PC-3 (cell line): ENCODE measurements around the gene MKLN1. TPM values are rescaled to one million over a fixed set of nuclear protein-coding genes. Genes with fewer than 3 reads are reported as not detected.

Experiments
- ATAC-seq: fragments of 200-7000 bp; cut with Tn5 transposase; 2 replicates; pipeline ENCODE4 v1.9.1; 2020; ENCODE audit warnings: mild to moderate bottlenecking, moderate library complexity
- BruUV-seq: library from RNA; stranded (reverse); fragments of 400-500 nt; replicated peaks from 2 replicates; lab custom pipeline; 2021; lab: Mats Ljungman, UMichigan
- CTCF ChIA-PET: fragments of 300-600 bp; sonication (Branson Sonifier 250); formaldehyde crosslinking; loops from one replicate; lab custom pipeline; 2022; ENCODE audit warnings: antibody characterized with exemption; lab: Charles Lee
- POLR2A ChIA-PET: fragments of 300-600 bp; sonication (Branson Sonifier 250); formaldehyde crosslinking; loops from one replicate; lab custom pipeline; 2022; ENCODE audit warnings: antibody characterized with exemption; ENCODE audit not compliant: unreplicated experiment; lab: Charles Lee
- DNase-seq: peaks from one replicate; pipeline ENCODE4 v3.0.0-alpha.2; 2015
- H2AFZ ChIP-seq: fragments of 300-600 bp; sonication (generic); 2 replicates; pipeline ENCODE4 v1.6.0; 2016; ENCODE audit warnings: antibody characterized with exemption, low read length
- H3F3A ChIP-seq: fragments of 300-600 bp; sonication (generic); one replicate; pipeline ENCODE4 v1.6.0; 2017; ENCODE audit warnings: antibody characterized with exemption, low read length, control low read depth, mild to moderate bottlenecking; ENCODE audit not compliant: unreplicated experiment
- H3K27ac ChIP-seq: fragments of 300-600 bp; sonication (generic); 2 replicates; pipeline ENCODE4 v1.5.1; 2016; ENCODE audit warnings: mild to moderate bottlenecking, low read length
- H3K27me3 ChIP-seq: fragments of 300-600 bp; sonication (generic); 2 replicates; pipeline ENCODE4 v1.6.1; 2016; ENCODE audit warnings: low read length, mixed read lengths
- H3K36me3 ChIP-seq: fragments of 300-600 bp; sonication (generic); 2 replicates; pipeline ENCODE4 v1.6.1; 2016; ENCODE audit warnings: low read depth, mixed run types, low read length, mixed read lengths
- H3K4me1 ChIP-seq: fragments of 300-600 bp; sonication (generic); 2 replicates; pipeline ENCODE4 v1.5.1; 2016; ENCODE audit warnings: low read length; ENCODE audit not compliant: insufficient read depth
- H3K4me2 ChIP-seq: fragments of 300-600 bp; sonication (generic); 2 replicates; pipeline ENCODE4 v1.6.0; 2016; ENCODE audit warnings: low read length
- H3K4me3 ChIP-seq: fragments of 300-600 bp; sonication (generic); 2 replicates; pipeline ENCODE4 v1.5.1; 2016; ENCODE audit warnings: mild to moderate bottlenecking, low read length, mixed read lengths
- H3K79me2 ChIP-seq: fragments of 300-600 bp; sonication (generic); 2 replicates; pipeline ENCODE4 v1.6.1; 2017; ENCODE audit warnings: low read length, mixed read lengths
- H3K9ac ChIP-seq: fragments of 300-600 bp; sonication (generic); 2 replicates; pipeline ENCODE4 v1.6.0; 2016; ENCODE audit warnings: mild to moderate bottlenecking, low read length
- H3K9me2 ChIP-seq: fragments of 300-600 bp; sonication (generic); replicated peaks from 2 replicates; pipeline ENCODE4 v1.6.1; 2016; ENCODE audit warnings: mixed run types, low read length, mixed read lengths
- H3K9me3 ChIP-seq: fragments of 300-600 bp; sonication (generic); 2 replicates; pipeline ENCODE4 v1.6.1; 2016; ENCODE audit warnings: low read length, mixed read lengths
- H4K20me1 ChIP-seq: fragments of 300-600 bp; sonication (generic); 2 replicates; pipeline ENCODE4 v1.6.1; 2016; ENCODE audit warnings: low read length, mixed read lengths
- EZH2 ChIP-seq: fragments of 300-600 bp; sonication (generic); IDR thresholded peaks from one replicate; pipeline ENCODE4 v1.6.1; 2017; ENCODE audit warnings: antibody characterized with exemption, mild to moderate bottlenecking, low read length; ENCODE audit not compliant: unreplicated experiment
- EZH2phosphoT487 ChIP-seq: fragments of 300-600 bp; sonication (generic); IDR thresholded peaks from 2 replicates; pipeline ENCODE4 v1.6.1; 2018; ENCODE audit warnings: mild to moderate bottlenecking, antibody characterized with exemption, low read length, borderline replicate concordance
- intact Hi-C: fragments of 100-400 bp; cut with micrococcal nuclease; formaldehyde crosslinking; loops from 2 replicates; pipeline ENCODE4 v1.9.0; 2023
- total RNA-seq: library from RNA; depleted of rRNA; stranded (reverse); fragments of >200 nt; gene quantifications from 2 replicates; pipeline ENCODE4 v1.2.3, GENCODE V29; 2014
- TF ChIP-seq, protein P1 (sequence below): fragments of 300-600 bp; sonication (generic); conservative IDR thresholded peaks from 2 replicates; pipeline ENCODE4 v1.5.1; 2017; ENCODE audit warnings: antibody characterized with exemption, low read depth, mild to moderate bottlenecking, low read length

The MKLN1 gene
- total RNA-seq, 1 experiment from 2014 or later: 16.3 TPM

- Histone ChIP-seq H3K9me2 (no peaks in the 10 kb centered on the region), H3K36me3 (no peaks in the 10 kb centered on the region)
- POLR2A ChIA-PET: no interaction called here
Observed at GRCh38 chr7:131489881-131490280, 162.2 kb downstream of the MKLN1 start.

DNA sequence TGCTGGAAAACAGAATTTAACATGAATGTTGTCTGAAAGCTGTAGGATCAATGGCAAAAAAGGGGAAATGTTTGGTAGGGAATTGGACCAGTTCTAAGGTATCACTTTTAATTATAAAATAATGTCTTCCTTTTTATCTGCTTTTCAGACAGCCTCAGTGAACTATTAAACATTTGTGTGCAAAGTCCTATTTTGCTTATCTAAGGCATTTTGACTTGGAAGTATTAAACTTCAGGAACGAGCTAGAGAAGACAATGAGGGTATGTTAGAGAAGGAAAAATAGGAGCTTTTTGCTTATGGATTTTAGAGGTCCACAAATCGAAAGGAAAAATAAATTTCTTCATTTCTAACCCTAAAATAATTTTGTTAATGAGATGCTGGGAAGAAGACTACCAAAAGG is 165.4 kb downstream of the MKLN1 start:
- H2AFZ ChIP-seq: no peak overlapping the region
- H3K4me3 ChIP-seq: no peak overlapping the region
- BruUV-seq: no TSS peak
- no peaks in the 10 kb centered on the region for H3F3A ChIP-seq
- ChIA-PET POLR2A (interaction anchor here (0.7 kb wide), 1 partner anchor 62 kb away, joined by 3 read pairs; no protein-coding TSS in a partner anchor), CTCF (interaction anchor here (0.9 kb wide), 1 partner anchor 54 kb away, joined by 19 read pairs; no protein-coding TSS in a partner anchor)
- H3K9ac ChIP-seq: no peak overlapping the region
- DNase-seq (no peak), ATAC-seq (no peak)
- no peaks in the 10 kb centered on the region for H4K20me1 ChIP-seq
- no peak overlapping the region for H3K4me2 ChIP-seq
- no peaks in the 10 kb centered on the region for H3K27me3 ChIP-seq
- H3K9me3 ChIP-seq: no peaks in the 10 kb centered on the region
- peaks cover 4% of the 10 kb centered on the region; the same call in 1 of the 2 replicates for H3K4me1 ChIP-seq
- intact Hi-C loops: no loop called here
- no peaks in the 10 kb centered on the region for H3K9me2 ChIP-seq
- H3K36me3 ChIP-seq: 0 out of 2 replicates have a peak, but pooled peaks cover 4% of the 10 kb centered on the region
- TF ChIP-seq, protein P1, sequence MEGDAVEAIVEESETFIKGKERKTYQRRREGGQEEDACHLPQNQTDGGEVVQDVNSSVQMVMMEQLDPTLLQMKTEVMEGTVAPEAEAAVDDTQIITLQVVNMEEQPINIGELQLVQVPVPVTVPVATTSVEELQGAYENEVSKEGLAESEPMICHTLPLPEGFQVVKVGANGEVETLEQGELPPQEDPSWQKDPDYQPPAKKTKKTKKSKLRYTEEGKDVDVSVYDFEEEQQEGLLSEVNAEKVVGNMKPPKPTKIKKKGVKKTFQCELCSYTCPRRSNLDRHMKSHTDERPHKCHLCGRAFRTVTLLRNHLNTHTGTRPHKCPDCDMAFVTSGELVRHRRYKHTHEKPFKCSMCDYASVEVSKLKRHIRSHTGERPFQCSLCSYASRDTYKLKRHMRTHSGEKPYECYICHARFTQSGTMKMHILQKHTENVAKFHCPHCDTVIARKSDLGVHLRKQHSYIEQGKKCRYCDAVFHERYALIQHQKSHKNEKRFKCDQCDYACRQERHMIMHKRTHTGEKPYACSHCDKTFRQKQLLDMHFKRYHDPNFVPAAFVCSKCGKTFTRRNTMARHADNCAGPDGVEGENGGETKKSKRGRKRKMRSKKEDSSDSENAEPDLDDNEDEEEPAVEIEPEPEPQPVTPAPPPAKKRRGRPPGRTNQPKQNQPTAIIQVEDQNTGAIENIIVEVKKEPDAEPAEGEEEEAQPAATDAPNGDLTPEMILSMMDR: no peak
- TF ChIP-seq EZH2phosphoT487 (no peak), EZH2 (no peak)
- H3K79me2 ChIP-seq: no peaks in the 10 kb centered on the region
- H3K27ac ChIP-seq: no peak overlapping the region

More at GRCh38 chr7:131489881-131490280, 162.2 kb downstream of the MKLN1 start:
- CTCF ChIA-PET: no interaction called here
- Histone ChIP-seq H3K4me1 (peaks cover 4% of the 10 kb centered on the region; the same call in 1 of the 2 replicates), H3F3A (no peaks in the 10 kb centered on the region), H3K4me3 (no peak overlapping the region), H3K79me2 (no peaks in the 10 kb centered on the region), H3K27me3 (no peaks in the 10 kb centered on the region), H3K9ac (no peak overlapping the region), H2AFZ (no peak overlapping the region), H3K27ac (no peak overlapping the region), H3K4me2 (no peak overlapping the region), H3K9me3 (no peaks in the 10 kb centered on the region), H4K20me1 (no peaks in the 10 kb centered on the region)
- ATAC-seq: no peak
- no TSS peak for BruUV-seq
- no peak for DNase-seq
- TF ChIP-seq, protein P1: no peak
- TF ChIP-seq EZH2 (no peak), EZH2phosphoT487 (no peak)
- intact Hi-C loops: no loop called here

DNA sequence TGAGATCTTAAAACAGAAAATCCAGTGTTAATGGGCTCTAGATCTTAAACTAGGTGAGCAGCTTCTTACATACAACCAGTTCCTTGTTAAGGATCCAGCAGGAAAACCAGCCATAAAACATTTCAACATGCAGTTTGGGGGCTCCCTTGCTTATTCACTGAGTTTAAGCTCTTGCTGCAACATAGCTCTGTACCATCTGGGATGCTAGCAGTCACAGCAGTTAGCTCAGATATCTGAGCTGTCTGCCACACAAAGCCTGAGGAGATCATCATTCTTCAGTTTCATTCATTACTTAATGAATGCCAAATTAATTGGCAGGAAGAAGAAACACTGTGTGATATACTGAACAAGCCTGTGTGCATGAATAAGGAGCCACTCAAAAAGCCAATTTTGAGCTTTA is 165.9 kb downstream of the MKLN1 start:
- H3K36me3 ChIP-seq: 0 out of 2 replicates have a peak, but pooled peaks cover 4% of the 10 kb centered on the region
- no peak overlapping the region for H3K9ac ChIP-seq
- H4K20me1 ChIP-seq: no peaks in the 10 kb centered on the region
- CTCF ChIA-PET: interaction anchor here (0.9 kb wide), 1 partner anchor 53 kb away, joined by 19 read pairs; no protein-coding TSS in a partner anchor
- H3K4me2 ChIP-seq: no peak overlapping the region
- POLR2A ChIA-PET: interaction anchor here (0.7 kb wide), 1 partner anchor 62 kb away, joined by 3 read pairs; no protein-coding TSS in a partner anchor
- ATAC-seq: no peak
- H3K4me3 ChIP-seq: no peak overlapping the region
- H3K9me3 ChIP-seq: no peaks in the 10 kb centered on the region
- no peaks in the 10 kb centered on the region for H3K27me3 ChIP-seq
- no TSS peak for BruUV-seq
- H3K4me1 ChIP-seq: peaks cover 4% of the 10 kb centered on the region; the same call in 1 of the 2 replicates
- H3F3A ChIP-seq: no peaks in the 10 kb centered on the region
- no peak overlapping the region for H2AFZ ChIP-seq
- TF ChIP-seq EZH2phosphoT487 (no peak), EZH2 (no peak)
- TF ChIP-seq, protein P1: no peak
- no peaks in the 10 kb centered on the region for H3K79me2 ChIP-seq
- no peak overlapping the region for H3K27ac ChIP-seq
- no peak for DNase-seq
- H3K9me2 ChIP-seq: no peaks in the 10 kb centered on the region
- intact Hi-C loops: no loop called here
